NCI-H2081 treated with DMSO at 0.1 percent for 48 hours (cell line): Measurements from ENCODE around the gene TAS2R60.
"Not testable (repeated sequence)": the region's sequence is repeated elsewhere in the genome, so short reads cannot be mapped to it uniquely, and the experiment has no call there.

Source experiments
- DNase-seq: peaks from one replicate; lab custom pipeline; 2025; lab: John Stamatoyannopoulos, UW

The TAS2R60 gene

DNA sequence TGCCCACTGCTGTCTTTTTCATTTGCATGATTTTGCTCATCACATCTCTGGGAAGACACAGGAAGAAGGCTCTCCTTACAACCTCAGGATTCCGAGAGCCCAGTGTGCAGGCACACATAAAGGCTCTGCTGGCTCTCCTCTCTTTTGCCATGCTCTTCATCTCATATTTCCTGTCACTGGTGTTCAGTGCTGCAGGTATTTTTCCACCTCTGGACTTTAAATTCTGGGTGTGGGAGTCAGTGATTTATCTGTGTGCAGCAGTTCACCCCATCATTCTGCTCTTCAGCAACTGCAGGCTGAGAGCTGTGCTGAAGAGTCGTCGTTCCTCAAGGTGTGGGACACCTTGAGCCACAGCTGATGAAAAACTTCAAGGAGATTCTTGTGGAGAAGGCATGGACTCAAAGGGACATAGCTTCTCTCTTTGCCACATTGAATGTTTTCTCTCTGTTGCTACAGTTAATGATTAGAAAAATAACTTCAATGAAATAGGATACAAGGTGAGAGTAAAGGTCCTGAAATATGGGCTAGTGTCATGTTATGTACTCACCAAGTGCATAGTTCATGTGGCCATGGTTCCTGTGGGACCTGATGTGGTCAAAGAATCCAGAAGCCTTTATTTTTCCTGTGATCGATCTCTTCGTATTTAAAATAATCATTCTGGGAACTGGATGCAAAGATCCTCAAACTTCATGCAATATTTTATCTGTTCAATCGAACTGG is 970 bp downstream of the TAS2R60 start:
- no peak for DNase-seq

DNA sequence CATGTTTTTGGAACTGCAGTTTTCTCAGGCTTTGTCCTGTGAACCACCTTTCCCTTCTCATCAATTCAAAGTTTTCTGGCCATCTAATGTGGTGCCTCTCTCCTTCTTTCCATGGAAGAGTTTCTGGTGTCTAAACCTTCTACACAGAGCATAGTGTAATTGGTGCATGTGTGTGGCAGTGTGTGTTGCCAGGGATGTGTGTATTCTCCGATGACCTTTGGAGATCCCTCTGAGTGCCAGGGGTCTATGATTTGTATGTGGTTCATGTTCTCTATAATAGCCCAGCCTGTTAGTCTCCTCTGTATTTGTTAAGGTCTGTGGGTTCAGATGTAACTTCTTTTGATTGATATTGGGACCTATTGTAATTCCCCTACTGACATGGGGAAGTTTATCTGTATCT is 1.5 kb downstream of the TAS2R60 start:
- DNase-seq: no peak

GRCh38 chr7:143447466-143447865 is 4.2 kb downstream of the TAS2R60 start:
- no peak for DNase-seq

DNA sequence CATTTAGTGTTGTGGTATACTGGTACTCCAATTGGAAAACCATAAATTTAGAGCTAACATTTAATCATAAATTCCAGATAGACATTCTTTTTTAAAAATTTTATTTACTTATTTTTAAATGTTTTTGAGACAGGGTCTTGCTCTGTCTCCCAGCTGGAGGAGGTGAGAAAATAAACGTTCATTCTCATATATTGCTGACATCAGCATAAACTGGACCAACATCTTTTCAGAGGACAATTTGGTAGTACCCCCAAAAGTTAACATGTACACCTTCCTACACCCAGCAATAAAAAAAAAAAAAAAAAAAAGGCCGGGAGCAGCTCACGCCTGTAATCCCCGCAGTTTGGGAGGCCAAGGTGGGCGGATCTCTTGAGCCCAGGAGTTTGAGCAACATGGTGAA is 5.2 kb downstream of the TAS2R60 start:
- no peak for DNase-seq

GRCh38 chr7:143449793-143450192 is 6.5 kb downstream of the TAS2R60 start:
- DNase-seq: no peak

DNA sequence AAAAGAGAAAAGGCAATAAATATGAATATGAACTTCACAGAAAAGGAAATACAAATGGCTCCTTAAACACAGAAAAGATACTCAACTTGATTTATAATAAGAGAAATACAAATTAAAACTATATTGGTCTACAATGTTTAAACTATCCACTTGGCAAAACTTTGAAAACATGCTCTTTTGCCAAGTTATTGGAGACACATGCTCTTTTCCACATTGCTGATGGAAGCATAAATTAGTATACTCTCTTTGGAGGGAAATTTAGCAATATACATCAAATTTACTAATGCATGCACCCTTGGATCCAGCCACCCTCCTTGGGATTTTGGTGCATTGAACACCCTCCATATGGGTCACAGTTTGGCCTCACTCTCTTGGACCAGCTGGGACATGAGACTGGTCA is 7.9 kb downstream of the TAS2R60 start:
- no peak for DNase-seq

DNA sequence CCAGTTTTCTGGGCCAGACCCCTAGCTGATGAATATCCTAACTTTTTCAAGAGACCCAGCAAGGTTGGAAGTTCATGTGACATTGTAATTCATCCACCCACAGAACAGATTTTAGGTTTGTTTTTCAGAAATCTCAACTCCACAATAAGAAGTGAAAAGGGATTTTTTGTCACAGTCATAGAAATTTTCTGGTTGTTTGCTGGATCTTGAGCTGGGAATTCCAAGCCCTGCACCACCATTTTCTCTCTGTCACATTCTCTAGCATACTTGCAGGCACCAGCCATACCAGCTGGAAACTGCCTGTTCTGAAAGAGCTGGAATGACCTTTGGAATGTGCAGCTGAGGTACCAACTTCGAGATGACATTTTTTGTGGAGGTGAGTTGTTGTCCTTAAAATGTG is 8.5 kb downstream of the TAS2R60 start:
- no peak for DNase-seq

DNA sequence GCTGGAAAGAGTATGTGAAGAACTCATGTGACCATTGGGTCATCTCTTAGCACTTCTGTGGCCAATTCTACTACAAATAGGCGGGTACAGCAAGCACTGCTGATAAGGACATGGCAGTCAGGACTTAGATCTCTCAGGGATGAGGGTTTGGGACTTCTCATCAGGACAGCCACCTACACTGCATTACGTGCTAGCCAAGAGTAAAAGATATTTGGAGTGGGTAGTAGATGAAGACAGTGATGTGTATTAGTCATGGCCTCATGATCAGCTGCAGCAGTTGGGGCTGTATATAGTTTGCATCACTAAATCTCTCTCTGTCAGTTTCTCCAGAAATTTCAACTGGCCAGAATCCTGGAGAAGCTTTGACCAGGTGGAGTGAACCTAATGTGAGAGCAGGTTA is 9.2 kb downstream of the TAS2R60 start:
- DNase-seq: no peak

DNA sequence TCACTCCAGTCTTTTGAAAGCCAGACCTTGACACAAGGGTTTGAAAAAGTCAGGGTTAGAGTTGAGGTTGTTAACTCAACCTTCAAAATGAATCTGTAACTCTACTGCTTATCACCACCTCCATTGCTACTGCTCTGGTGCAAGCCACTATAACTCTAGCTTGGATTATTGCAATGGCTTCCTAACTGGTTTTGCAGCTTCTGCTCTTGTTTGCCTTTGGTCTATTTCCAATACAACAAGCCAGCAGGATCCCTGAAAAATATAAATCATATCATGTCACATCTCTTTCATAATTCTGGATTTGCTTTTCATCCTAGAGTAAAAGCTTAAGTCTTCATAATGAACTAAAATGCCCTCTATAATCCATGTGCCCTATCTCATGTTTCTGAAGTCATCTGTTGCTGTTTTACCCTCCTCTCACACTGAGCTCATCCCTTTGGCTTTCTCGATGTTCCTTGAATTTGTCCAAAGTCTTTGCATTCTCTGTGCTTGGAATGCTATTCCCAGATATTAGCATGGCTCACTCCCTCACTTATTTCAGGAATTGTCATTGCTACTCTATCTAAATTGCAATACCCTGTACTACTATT is 10.9 kb downstream of the TAS2R60 start:
- DNase-seq: no peak

- no peak for DNase-seq
Observed at GRCh38 chr7:143455491-143455890, 12.2 kb downstream of the TAS2R60 start.

GRCh38 chr7:143455942-143456341 is 12.7 kb downstream of the TAS2R60 start:
- no peak for DNase-seq

DNA sequence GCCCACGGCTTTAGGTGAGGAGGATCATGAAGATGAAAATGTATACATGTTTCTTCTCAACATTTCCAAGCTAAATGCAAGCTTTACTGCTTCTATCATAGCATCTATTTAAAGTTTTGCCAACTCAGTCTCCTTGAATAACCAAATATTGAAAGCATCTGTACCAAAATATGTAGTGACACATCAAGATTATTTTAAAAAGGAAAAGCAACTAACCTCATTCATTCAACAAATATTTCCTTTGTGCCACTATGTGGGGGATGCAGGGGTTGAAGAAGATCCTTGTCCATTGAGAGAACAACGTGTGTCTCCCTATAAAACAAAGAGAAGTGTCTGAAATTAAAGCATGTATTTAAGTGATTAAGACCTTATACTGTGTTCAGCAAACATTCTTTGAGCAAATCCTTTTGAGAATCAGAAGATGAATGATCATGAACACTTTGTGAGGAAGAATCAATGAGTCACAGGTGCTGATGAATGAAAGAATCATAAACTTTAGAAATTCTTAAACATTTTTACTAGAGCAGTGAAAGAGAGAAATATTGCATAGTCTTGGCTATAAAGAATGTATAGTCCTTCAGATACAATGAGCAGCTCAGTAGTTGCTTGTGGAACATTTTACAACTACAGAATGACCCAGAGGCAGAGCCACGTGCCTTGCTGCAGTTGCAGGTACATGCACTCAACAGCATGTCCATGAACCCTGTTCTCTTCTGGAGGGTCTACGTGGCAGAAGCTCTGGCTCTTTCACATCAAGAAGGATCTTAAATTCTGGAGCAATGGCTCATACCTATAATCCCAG is 13.9 kb downstream of the TAS2R60 start:
- DNase-seq: no peak

- DNase-seq: no peak
Observed at GRCh38 chr7:143458263-143458662, 15.0 kb downstream of the TAS2R60 start.

DNA sequence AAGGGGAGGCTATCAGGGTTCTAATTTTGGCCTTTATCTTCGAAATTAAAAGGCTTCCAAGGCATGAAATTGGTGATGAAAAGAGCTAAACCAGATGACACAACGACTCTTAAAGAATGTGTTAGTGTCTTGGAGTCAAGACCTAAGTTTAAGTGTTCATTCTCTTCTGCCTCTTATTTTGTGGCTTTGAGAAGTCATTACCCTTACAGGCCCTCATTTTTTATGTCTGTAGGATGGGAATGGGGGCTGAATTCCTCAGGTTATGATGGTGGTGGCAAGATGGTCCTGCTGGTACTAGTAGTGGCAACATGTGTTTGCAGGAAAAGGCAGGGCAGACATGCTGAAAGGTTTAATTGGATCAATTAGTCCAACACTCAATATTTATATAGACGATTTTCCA is 15.4 kb downstream of the TAS2R60 start:
- DNase-seq: no peak

DNA sequence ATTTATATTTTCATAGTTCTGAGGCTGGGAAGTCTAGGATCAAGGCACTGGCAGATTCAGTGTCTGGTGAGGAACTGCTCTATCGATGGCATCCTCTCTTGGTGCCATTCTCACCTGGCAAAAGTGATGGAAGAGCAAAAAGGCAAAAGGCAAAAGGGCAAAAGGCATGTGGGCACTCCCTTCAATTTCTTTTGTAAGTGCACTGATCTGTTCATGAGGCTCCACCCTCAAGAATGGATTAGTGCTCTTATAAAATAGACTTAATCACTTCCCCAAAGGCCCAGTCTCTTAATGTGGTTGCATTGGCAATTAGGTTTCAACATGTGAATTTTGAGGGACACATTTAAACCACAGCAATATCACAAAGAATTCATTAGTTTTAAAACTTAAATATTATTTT is 16.1 kb downstream of the TAS2R60 start:
- no peak for DNase-seq

DNA sequence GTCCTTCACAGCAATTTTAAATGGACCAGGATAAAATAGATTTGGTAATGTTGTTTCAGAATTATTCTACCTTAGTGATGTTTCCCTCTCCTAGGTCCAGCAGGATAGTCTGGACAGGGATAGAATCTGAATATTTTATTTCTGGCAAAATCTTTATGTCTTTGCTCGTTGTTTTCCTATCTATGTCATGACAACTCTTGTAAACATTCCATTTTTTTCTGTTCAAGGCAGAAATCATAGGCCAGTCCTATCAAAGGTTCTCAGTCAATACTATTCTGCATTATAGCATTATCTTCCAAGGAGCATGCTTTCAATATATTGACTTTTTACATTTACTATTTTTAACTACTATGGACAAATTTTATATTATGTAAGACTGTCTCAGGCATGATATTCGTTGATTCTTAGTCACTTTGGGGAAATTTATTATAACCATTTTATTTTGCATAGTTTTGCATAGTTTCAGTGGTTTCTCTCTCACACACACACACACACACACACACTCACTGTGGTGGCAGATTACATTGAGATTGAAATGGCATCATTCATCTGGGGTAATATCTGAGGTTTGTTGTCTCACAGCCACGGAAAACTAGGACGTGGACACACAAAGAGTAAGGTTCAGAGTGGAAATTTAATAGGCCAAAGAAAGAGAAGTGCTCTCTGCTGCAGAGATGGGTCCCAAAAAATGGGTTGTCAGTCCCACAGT is 17.2 kb downstream of the TAS2R60 start:
- DNase-seq: no peak

DNA sequence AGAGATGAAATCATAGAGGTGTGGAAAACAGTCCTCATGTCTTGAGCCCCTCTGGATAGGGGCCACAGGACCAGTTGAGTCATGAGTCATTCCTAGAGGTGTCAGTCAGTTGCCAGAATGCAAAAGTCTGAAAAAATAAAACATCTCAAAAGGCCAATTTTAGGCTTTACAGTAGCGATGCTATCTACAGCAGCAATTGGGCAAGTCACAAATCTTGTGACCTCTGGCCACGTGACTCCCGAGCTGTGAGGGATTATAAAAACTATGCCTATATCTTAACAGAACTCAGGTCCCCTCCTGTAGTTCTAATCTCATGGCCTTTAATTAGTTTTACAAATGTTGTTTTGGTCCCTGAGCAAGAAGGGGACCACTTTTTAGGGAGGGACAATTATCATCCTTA is 18.8 kb downstream of the TAS2R60 start:
- no peak for DNase-seq

DNA sequence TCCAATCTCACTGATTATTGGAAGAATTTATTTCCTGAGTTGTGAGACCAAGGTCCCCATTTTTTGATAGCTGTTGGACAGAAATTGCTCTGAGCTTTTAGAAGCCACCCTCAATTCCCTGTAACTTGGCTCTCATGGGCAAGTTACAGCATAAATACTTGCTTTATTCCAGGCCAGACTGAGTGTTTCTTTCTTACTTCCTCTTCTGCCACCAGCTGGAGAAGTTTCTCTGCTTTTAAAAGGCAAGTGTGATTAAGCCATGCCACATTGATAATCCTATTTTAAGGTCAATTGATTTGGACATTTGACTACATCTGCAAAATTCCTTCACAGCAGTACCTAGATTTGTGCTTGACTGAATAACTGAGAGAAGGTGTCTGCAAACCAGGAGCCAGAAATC is 20.3 kb downstream of the TAS2R60 start:
- no peak for DNase-seq

- DNase-seq: no peak
Observed at GRCh38 chr7:143463957-143464356, 20.7 kb downstream of the TAS2R60 start.

GRCh38 chr7:143467724-143468123 is 24.5 kb downstream of the TAS2R60 start:
- DNase-seq: no peak

- DNase-seq: not testable (repeated sequence)
Observed at GRCh38 chr7:143472071-143472689, 28.9 kb downstream of the TAS2R60 start.

GRCh38 chr7:143477501-143478150 is 34.4 kb downstream of the TAS2R60 start, which contains the start of gene TAS2R41:
Gene TAS2R41 (plus strand): TSS chr7:143477873. CDS start chr7:143477873, 0 bp downstream.
- DNase-seq: no peak
